Gastrocnemius medialis (tissue), 4 donors: ENCODE measurements around the gene LCN15.

ENCODE experiments used
- CTCF ChIP-seq, 5 experiments: fragments of 450-650 bp in 3 of 5; fragments of 200-600 bp in 2 of 5; sonication (generic) in 2 of 5; IDR thresholded peaks in 4 of 5; conservative IDR thresholded peaks in 1 of 5; 1 replicate in 4 of 5; 2 replicates in 1 of 5; pipeline ENCODE4 v1.5.1; 2016 to 2019; ENCODE audit warnings: antibody characterized with exemption in 5 of 5, mild to moderate bottlenecking in 3 of 5, moderate library complexity in 3 of 5
- POLR2A ChIP-seq, 2 donors: fragments of 450-650 bp; IDR thresholded peaks; one replicate each; pipeline ENCODE4 v1.6.1; 2017; ENCODE audit warnings: antibody characterized with exemption in 2 of 2, mild to moderate bottlenecking in 2 of 2, moderate library complexity in 2 of 2

- TF ChIP-seq CTCF (IDR thresholded peaks at IDR 0.05 in 4 of 5, conservative IDR thresholded peaks at IDR 0.05 in 1 of 5): no peak
- no peak for TF ChIP-seq POLR2A (IDR thresholded peaks at IDR 0.05)
Observed at GRCh38 chr9:136793086-136793946, 29.0 kb upstream of the LCN15 start.
